Measurements from ENCODE around the gene ZNRF4.

Gene ZNRF4

DNA sequence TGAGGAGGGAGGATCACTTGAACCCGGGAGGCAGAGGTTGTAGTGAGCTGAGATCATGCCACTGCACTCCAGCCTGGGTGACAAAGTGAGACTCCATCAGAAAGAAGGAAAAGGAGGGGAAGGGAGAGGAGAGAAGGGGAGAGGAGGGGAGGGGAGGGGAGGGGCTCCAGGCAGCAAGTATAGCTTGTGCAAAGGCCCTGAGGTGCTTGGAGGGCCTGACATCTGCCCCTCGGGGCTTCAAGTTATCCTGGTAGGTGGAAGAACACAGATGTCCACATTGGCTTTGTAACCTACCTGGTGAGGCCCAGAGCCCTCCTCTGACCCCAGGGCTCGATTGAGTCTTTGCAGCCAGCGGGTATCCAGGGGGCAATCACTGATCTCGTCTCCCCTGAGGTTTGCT is 11.5 kb upstream of the ZNRF4 start:
- Histone ChIP-seq H3K79me2 (ENCODE audit: insufficient read depth, low read length) (no peaks in the 10 kb centered on the region), H3K36me3 (ENCODE audit: insufficient read depth, low read length) (no peaks in the 10 kb centered on the region)

DNA sequence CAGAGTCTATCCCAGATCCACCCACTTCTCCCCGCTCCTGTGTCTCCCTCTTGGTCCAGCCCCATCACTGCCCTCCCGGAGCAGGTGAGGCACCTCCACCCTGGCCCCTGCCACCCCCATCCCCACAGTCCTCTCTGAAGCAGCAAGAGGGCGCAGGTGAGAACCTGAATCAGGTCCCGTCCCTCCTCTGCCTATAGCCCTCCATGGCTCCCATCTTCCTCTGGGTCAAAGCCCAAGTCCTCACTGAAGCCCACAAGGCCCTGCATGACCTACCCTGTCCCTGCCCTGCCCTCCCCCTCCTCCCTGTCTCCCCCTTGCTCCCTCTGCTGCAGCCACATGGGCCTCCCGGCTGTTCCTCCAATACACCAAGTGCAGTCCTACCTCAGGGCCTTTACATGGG is 10.8 kb upstream of the ZNRF4 start:
- Histone ChIP-seq H3F3A (ENCODE audit: insufficient read depth, low read length) (no peaks in the 10 kb centered on the region), H3K27ac (ENCODE audit: low read depth, low read length, poor library complexity, severe bottlenecking) (no peak overlapping the region), H3K9me3 (ENCODE audit: low read length) (no peaks in the 10 kb centered on the region), H3K9ac (ENCODE audit: low read length) (no peak overlapping the region), H3K4me3 (ENCODE audit: low read depth, low read length, poor library complexity, severe bottlenecking) (no peak overlapping the region), H3K36me3 (ENCODE audit: insufficient read depth, low read length) (no peaks in the 10 kb centered on the region), H2AFZ (ENCODE audit: low read length) (no peak overlapping the region), H3K79me2 (ENCODE audit: insufficient read depth, low read length) (no peaks in the 10 kb centered on the region), H4K20me1 (ENCODE audit: insufficient read depth, low read length) (no peaks in the 10 kb centered on the region), H3K9me2 (ENCODE audit: low read depth, low read length) (no peaks in the 10 kb centered on the region), H3K4me1 (ENCODE audit: insufficient read depth, low read length, severe bottlenecking) (no peaks in the 10 kb centered on the region), H3K4me2 (ENCODE audit: low read length) (no peak overlapping the region), H3K27me3 (ENCODE audit: insufficient read depth, low read length) (peaks cover 12% of the 10 kb centered on the region)
- TF ChIP-seq, protein P1, sequence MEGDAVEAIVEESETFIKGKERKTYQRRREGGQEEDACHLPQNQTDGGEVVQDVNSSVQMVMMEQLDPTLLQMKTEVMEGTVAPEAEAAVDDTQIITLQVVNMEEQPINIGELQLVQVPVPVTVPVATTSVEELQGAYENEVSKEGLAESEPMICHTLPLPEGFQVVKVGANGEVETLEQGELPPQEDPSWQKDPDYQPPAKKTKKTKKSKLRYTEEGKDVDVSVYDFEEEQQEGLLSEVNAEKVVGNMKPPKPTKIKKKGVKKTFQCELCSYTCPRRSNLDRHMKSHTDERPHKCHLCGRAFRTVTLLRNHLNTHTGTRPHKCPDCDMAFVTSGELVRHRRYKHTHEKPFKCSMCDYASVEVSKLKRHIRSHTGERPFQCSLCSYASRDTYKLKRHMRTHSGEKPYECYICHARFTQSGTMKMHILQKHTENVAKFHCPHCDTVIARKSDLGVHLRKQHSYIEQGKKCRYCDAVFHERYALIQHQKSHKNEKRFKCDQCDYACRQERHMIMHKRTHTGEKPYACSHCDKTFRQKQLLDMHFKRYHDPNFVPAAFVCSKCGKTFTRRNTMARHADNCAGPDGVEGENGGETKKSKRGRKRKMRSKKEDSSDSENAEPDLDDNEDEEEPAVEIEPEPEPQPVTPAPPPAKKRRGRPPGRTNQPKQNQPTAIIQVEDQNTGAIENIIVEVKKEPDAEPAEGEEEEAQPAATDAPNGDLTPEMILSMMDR (IDR thresholded peaks at IDR 0.05; ENCODE audit: low read length), result no peak
- no peak for TF ChIP-seq EZH2 (IDR thresholded peaks at IDR 0.05; ENCODE audit: borderline replicate concordance, low read length)

More for the DNA sequence above, 11.5 kb upstream of the ZNRF4 start:
- Histone ChIP-seq H3K9me3 (ENCODE audit: low read length) (no peaks in the 10 kb centered on the region), H4K20me1 (ENCODE audit: insufficient read depth, low read length) (no peaks in the 10 kb centered on the region), H3F3A (ENCODE audit: insufficient read depth, low read length) (no peaks in the 10 kb centered on the region), H3K4me2 (ENCODE audit: low read length) (no peak overlapping the region), H2AFZ (ENCODE audit: low read length) (no peak overlapping the region), H3K9ac (ENCODE audit: low read length) (no peak overlapping the region), H3K27me3 (ENCODE audit: insufficient read depth, low read length) (peaks cover 12% of the 10 kb centered on the region), H3K4me1 (ENCODE audit: insufficient read depth, low read length, severe bottlenecking) (no peaks in the 10 kb centered on the region), H3K27ac (ENCODE audit: low read depth, low read length, poor library complexity, severe bottlenecking) (no peak overlapping the region), H3K9me2 (ENCODE audit: low read depth, low read length) (no peaks in the 10 kb centered on the region), H3K4me3 (ENCODE audit: low read depth, low read length, poor library complexity, severe bottlenecking) (no peak overlapping the region)
- TF ChIP-seq EZH2 (IDR thresholded peaks at IDR 0.05; ENCODE audit: borderline replicate concordance, low read length), result no peak
- TF ChIP-seq, protein P1 (IDR thresholded peaks at IDR 0.05; ENCODE audit: low read length), result no peak

DNA sequence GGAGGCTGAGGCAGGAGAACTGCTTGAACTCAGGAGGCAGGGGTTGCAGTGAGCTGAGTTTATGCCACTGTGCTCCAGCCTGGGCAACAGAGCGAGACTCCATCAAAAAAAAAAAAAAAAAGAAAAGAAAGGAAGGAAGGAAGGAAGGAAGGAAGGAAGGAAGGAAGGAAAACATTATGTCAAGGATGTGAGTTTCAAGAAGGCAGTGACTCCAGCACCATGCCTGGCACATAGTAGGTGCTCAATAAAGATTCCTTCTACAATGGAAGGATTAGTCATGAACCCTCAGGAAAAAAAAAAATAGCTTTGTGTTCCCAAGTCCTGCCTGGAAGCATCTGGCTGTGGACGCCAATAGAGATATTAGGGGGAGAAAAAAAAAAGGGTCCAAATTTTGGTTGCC is 10.1 kb upstream of the ZNRF4 start:
- no peaks in the 10 kb centered on the region for H3F3A ChIP-seq (ENCODE audit: insufficient read depth, low read length)
- H3K79me2 ChIP-seq (ENCODE audit: insufficient read depth, low read length), result no peaks in the 10 kb centered on the region
- peaks cover 12% of the 10 kb centered on the region for H3K27me3 ChIP-seq (ENCODE audit: insufficient read depth, low read length)
- TF ChIP-seq, protein P1 (IDR thresholded peaks at IDR 0.05; ENCODE audit: low read length), result no peak
- TF ChIP-seq EZH2 (IDR thresholded peaks at IDR 0.05; ENCODE audit: borderline replicate concordance, low read length), result no peak
- H3K9ac ChIP-seq (ENCODE audit: low read length), result no peak overlapping the region
- H2AFZ ChIP-seq (ENCODE audit: low read length), result no peak overlapping the region
- H3K4me2 ChIP-seq (ENCODE audit: low read length), result no peak overlapping the region
- H3K4me1 ChIP-seq (ENCODE audit: insufficient read depth, low read length, severe bottlenecking), result no peaks in the 10 kb centered on the region
- H3K9me2 ChIP-seq (ENCODE audit: low read depth, low read length), result no peaks in the 10 kb centered on the region
- H3K9me3 ChIP-seq (ENCODE audit: low read length), result no peaks in the 10 kb centered on the region
- no peak overlapping the region for H3K4me3 ChIP-seq (ENCODE audit: low read depth, low read length, poor library complexity, severe bottlenecking)
- no peaks in the 10 kb centered on the region for H4K20me1 ChIP-seq (ENCODE audit: insufficient read depth, low read length)
- no peak overlapping the region for H3K27ac ChIP-seq (ENCODE audit: low read depth, low read length, poor library complexity, severe bottlenecking)
- H3K36me3 ChIP-seq (ENCODE audit: insufficient read depth, low read length), result no peaks in the 10 kb centered on the region
